BLaER1 (cell line): ENCODE data around the gene C2CD5.
"Not testable (repeated sequence)": the region's sequence is repeated elsewhere in the genome, so short reads cannot be mapped to it uniquely, and the experiment has no call there.

Experiments used
- H3K27ac ChIP-seq: shearing (Covaris generic); formaldehyde crosslinking; 2 replicates; pipeline ENCODE4 v1.8.1; 2022
- H3K27me3 ChIP-seq: shearing (Covaris generic); formaldehyde crosslinking; 2 replicates; pipeline ENCODE4 v1.8.1; 2022
- H3K36me3 ChIP-seq: shearing (Covaris generic); formaldehyde crosslinking; 2 replicates; pipeline ENCODE4 v1.8.1; 2022
- H3K4me1 ChIP-seq: shearing (Covaris generic); formaldehyde crosslinking; 2 replicates; pipeline ENCODE4 v1.8.1; 2022
- H3K4me2 ChIP-seq: shearing (Covaris generic); formaldehyde crosslinking; 2 replicates; pipeline ENCODE4 v1.8.1; 2022
- H3K4me3 ChIP-seq: shearing (Covaris generic); formaldehyde crosslinking; 2 replicates; pipeline ENCODE4 v1.8.1; 2022
- H3K9ac ChIP-seq: shearing (Covaris generic); formaldehyde crosslinking; 2 replicates; pipeline ENCODE4 v1.8.1; 2022
- H3K9me3 ChIP-seq: shearing (Covaris generic); formaldehyde crosslinking; 2 replicates; pipeline ENCODE4 v1.8.1; 2022
- H4K20me1 ChIP-seq: shearing (Covaris generic); formaldehyde crosslinking; 2 replicates; pipeline ENCODE4 v1.8.1; 2022
- Cebpa-rat ChIP-seq: shearing (Covaris generic); IDR thresholded peaks from 2 replicates; pipeline ENCODE4 v1.8.1; 2022

The C2CD5 gene

GRCh38 chr12:22525426-22525825, 18.9 kb downstream of the C2CD5 start:
- H3K9me3 ChIP-seq: no peaks in the 10 kb centered on the region
- peaks cover 57% of the 10 kb centered on the region for H3K36me3 ChIP-seq
- H4K20me1 ChIP-seq: no peaks in the 10 kb centered on the region
- H3K4me2 ChIP-seq: no peak overlapping the region
- no peak overlapping the region for H3K9ac ChIP-seq
- TF ChIP-seq Cebpa-rat: no peak
- no peak overlapping the region for H3K4me3 ChIP-seq
- no peaks in the 10 kb centered on the region for H3K27me3 ChIP-seq
- H3K4me1 ChIP-seq: no peaks in the 10 kb centered on the region
- no peak overlapping the region for H3K27ac ChIP-seq

GRCh38 chr12:22518998-22519397, 25.3 kb downstream of the C2CD5 start:
- Histone ChIP-seq H3K4me3 (no peak overlapping the region), H3K27ac (no peak overlapping the region), H3K9ac (no peak overlapping the region)

GRCh38 chr12:22518060-22518719, 26.2 kb downstream of the C2CD5 start:
- Histone ChIP-seq H3K4me1 (0 out of 2 replicates have a peak, but pooled peaks cover 5% of the 10 kb centered on the region), H3K27me3 (no peaks in the 10 kb centered on the region), H3K4me3 (no peak overlapping the region), H3K9me3 (no peaks in the 10 kb centered on the region), H3K27ac (no peak overlapping the region), H3K36me3 (peaks cover 38% of the 10 kb centered on the region), H3K9ac (no peak overlapping the region), H4K20me1 (no peaks in the 10 kb centered on the region), H3K4me2 (no peak overlapping the region)
- no peak for TF ChIP-seq Cebpa-rat

More at GRCh38 chr12:22518998-22519397, 25.3 kb downstream of the C2CD5 start:
- Histone ChIP-seq H4K20me1 (no peaks in the 10 kb centered on the region), H3K4me1 (0 out of 2 replicates have a peak, but pooled peaks cover 5% of the 10 kb centered on the region), H3K27me3 (no peaks in the 10 kb centered on the region), H3K9me3 (no peaks in the 10 kb centered on the region), H3K36me3 (peaks cover 42% of the 10 kb centered on the region), H3K4me2 (no peak overlapping the region)
- TF ChIP-seq Cebpa-rat: no peak

GRCh38 chr12:22514875-22515274, 29.5 kb downstream of the C2CD5 start:
- H3K27me3 ChIP-seq: no peaks in the 10 kb centered on the region
- peaks cover 23% of the 10 kb centered on the region for H3K36me3 ChIP-seq
- no peak overlapping the region for H3K4me3 ChIP-seq
- no peaks in the 10 kb centered on the region for H4K20me1 ChIP-seq
- H3K4me1 ChIP-seq: 0 out of 2 replicates have a peak, but pooled peaks cover 5% of the 10 kb centered on the region
- H3K9me3 ChIP-seq: no peaks in the 10 kb centered on the region
- H3K9ac ChIP-seq: no peak overlapping the region
- H3K4me2 ChIP-seq: no peak overlapping the region
- H3K27ac ChIP-seq: no peak overlapping the region
- TF ChIP-seq Cebpa-rat: no peak

GRCh38 chr12:22505826-22506225, 38.5 kb downstream of the C2CD5 start:
- Histone ChIP-seq H3K36me3 (peaks cover 44% of the 10 kb centered on the region), H4K20me1 (no peaks in the 10 kb centered on the region), H3K27ac (no peak overlapping the region), H3K9me3 (no peaks in the 10 kb centered on the region), H3K4me1 (no peaks in the 10 kb centered on the region), H3K4me3 (no peak overlapping the region), H3K9ac (no peak overlapping the region), H3K4me2 (no peak overlapping the region), H3K27me3 (no peaks in the 10 kb centered on the region)
- no peak for TF ChIP-seq Cebpa-rat

- H3K36me3 ChIP-seq: peaks cover 35% of the 10 kb centered on the region
Measured at GRCh38 chr12:22500100-22500499, 44.2 kb downstream of the C2CD5 start.

GRCh38 chr12:22499445-22499844, 44.9 kb downstream of the C2CD5 start:
- H3K4me1 ChIP-seq: no peaks in the 10 kb centered on the region
- no peaks in the 10 kb centered on the region for H4K20me1 ChIP-seq
- no peak overlapping the region for H3K4me2 ChIP-seq
- no peak overlapping the region for H3K4me3 ChIP-seq
- H3K27me3 ChIP-seq: no peaks in the 10 kb centered on the region
- peaks cover 28% of the 10 kb centered on the region; the same call in 1 of the 2 replicates for H3K36me3 ChIP-seq
- H3K9ac ChIP-seq: no peak overlapping the region
- no peaks in the 10 kb centered on the region for H3K9me3 ChIP-seq
- no peak for TF ChIP-seq Cebpa-rat
- no peak overlapping the region for H3K27ac ChIP-seq

More at GRCh38 chr12:22500100-22500499, 44.2 kb downstream of the C2CD5 start:
- Histone ChIP-seq H3K27ac (no peak overlapping the region), H3K4me2 (no peak overlapping the region), H3K4me1 (no peaks in the 10 kb centered on the region), H4K20me1 (no peaks in the 10 kb centered on the region), H3K9ac (no peak overlapping the region), H3K4me3 (no peak overlapping the region), H3K9me3 (no peaks in the 10 kb centered on the region), H3K27me3 (no peaks in the 10 kb centered on the region)
- TF ChIP-seq Cebpa-rat: no peak

GRCh38 chr12:22494319-22494718, 50.0 kb downstream of the C2CD5 start:
- H3K27me3 ChIP-seq: no peaks in the 10 kb centered on the region
- no peaks in the 10 kb centered on the region for H3K9me3 ChIP-seq
- no peak overlapping the region for H3K9ac ChIP-seq
- no peaks in the 10 kb centered on the region for H3K4me1 ChIP-seq
- peaks cover 31% of the 10 kb centered on the region for H3K36me3 ChIP-seq
- no peak for TF ChIP-seq Cebpa-rat
- H3K4me2 ChIP-seq: no peak overlapping the region
- no peak overlapping the region for H3K4me3 ChIP-seq
- no peak overlapping the region for H3K27ac ChIP-seq
- no peaks in the 10 kb centered on the region for H4K20me1 ChIP-seq

- H3K4me2 ChIP-seq: no peak overlapping the region
Measured at GRCh38 chr12:22491034-22491433, 53.3 kb downstream of the C2CD5 start.

GRCh38 chr12:22488478-22488877, 55.9 kb downstream of the C2CD5 start:
- no peaks in the 10 kb centered on the region for H3K9me3 ChIP-seq
- H3K27ac ChIP-seq: no peak overlapping the region
- H3K4me1 ChIP-seq: no peaks in the 10 kb centered on the region
- no peak for TF ChIP-seq Cebpa-rat
- no peak overlapping the region for H3K4me2 ChIP-seq
- H4K20me1 ChIP-seq: no peaks in the 10 kb centered on the region
- peaks cover 61% of the 10 kb centered on the region for H3K36me3 ChIP-seq
- no peak overlapping the region for H3K9ac ChIP-seq
- no peak overlapping the region for H3K4me3 ChIP-seq
- no peaks in the 10 kb centered on the region for H3K27me3 ChIP-seq

More at GRCh38 chr12:22491034-22491433, 53.3 kb downstream of the C2CD5 start:
- no peaks in the 10 kb centered on the region for H3K9me3 ChIP-seq
- H3K4me1 ChIP-seq: no peaks in the 10 kb centered on the region
- H3K9ac ChIP-seq: no peak overlapping the region
- TF ChIP-seq Cebpa-rat: no peak
- H4K20me1 ChIP-seq: no peaks in the 10 kb centered on the region
- H3K36me3 ChIP-seq: peaks cover 44% of the 10 kb centered on the region
- no peaks in the 10 kb centered on the region for H3K27me3 ChIP-seq
- H3K4me3 ChIP-seq: no peak overlapping the region
- no peak overlapping the region for H3K27ac ChIP-seq

- H4K20me1 ChIP-seq, H3K9ac ChIP-seq, H3K9me3 ChIP-seq, H3K27ac ChIP-seq, H3K27me3 ChIP-seq, H3K4me2 ChIP-seq, H3K4me3 ChIP-seq, H3K4me1 ChIP-seq: not testable (repeated sequence)
- H3K36me3 ChIP-seq: peaks cover 61% of the 10 kb centered on the region
Measured at GRCh38 chr12:22487683-22488082, 56.7 kb downstream of the C2CD5 start.
